ENCODE measurements around the gene GRIK1.

GRCh38 chr21:29985866-29986265 is 46.1 kb upstream of the GRIK1 start:
- TF ChIP-seq, protein P1, sequence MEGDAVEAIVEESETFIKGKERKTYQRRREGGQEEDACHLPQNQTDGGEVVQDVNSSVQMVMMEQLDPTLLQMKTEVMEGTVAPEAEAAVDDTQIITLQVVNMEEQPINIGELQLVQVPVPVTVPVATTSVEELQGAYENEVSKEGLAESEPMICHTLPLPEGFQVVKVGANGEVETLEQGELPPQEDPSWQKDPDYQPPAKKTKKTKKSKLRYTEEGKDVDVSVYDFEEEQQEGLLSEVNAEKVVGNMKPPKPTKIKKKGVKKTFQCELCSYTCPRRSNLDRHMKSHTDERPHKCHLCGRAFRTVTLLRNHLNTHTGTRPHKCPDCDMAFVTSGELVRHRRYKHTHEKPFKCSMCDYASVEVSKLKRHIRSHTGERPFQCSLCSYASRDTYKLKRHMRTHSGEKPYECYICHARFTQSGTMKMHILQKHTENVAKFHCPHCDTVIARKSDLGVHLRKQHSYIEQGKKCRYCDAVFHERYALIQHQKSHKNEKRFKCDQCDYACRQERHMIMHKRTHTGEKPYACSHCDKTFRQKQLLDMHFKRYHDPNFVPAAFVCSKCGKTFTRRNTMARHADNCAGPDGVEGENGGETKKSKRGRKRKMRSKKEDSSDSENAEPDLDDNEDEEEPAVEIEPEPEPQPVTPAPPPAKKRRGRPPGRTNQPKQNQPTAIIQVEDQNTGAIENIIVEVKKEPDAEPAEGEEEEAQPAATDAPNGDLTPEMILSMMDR (conservative IDR thresholded peaks at IDR 0.05), result no peak
- no peak for TF ChIP-seq EZH2 (IDR thresholded peaks at IDR 0.05; ENCODE audit: low read depth)

Data from PC-9 (cell line).